ENCODE measurements around the gene KIFC3.
"Not testable (repeated sequence)": the region's sequence is repeated elsewhere in the genome, so short reads cannot be mapped to it uniquely, and the experiment has no call there.

DNA sequence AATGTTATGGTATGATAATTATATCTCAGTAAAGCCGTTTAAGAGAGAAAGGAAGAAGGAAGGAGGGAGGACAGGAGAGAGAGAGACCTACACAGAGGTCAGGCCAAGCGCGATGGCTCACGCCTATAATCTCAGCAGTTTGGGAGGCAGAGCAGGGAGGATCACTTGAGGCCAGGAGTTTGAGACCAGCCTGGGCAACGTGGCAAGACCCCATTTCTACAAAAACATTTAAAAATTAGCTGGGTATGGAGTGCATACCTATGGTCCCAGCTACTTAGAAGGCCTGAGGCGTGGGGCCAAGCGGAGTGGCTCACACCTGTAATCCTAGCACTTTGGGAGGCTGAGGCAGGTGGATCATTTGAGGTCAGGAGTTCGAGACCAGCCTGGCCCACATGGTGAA, 9.0 kb upstream of the KIFC3 start:
- TF ChIP-seq, protein P1, sequence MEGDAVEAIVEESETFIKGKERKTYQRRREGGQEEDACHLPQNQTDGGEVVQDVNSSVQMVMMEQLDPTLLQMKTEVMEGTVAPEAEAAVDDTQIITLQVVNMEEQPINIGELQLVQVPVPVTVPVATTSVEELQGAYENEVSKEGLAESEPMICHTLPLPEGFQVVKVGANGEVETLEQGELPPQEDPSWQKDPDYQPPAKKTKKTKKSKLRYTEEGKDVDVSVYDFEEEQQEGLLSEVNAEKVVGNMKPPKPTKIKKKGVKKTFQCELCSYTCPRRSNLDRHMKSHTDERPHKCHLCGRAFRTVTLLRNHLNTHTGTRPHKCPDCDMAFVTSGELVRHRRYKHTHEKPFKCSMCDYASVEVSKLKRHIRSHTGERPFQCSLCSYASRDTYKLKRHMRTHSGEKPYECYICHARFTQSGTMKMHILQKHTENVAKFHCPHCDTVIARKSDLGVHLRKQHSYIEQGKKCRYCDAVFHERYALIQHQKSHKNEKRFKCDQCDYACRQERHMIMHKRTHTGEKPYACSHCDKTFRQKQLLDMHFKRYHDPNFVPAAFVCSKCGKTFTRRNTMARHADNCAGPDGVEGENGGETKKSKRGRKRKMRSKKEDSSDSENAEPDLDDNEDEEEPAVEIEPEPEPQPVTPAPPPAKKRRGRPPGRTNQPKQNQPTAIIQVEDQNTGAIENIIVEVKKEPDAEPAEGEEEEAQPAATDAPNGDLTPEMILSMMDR (IDR thresholded peaks at IDR 0.05), result not testable (repeated sequence)
- not testable (repeated sequence) for TF ChIP-seq POLR2A, EP300 (IDR thresholded peaks at IDR 0.05)
